Stomach (tissue), 4 donors: ENCODE results near the gene INSYN2B.

Experiments used
- CTCF ChIP-seq, 7 experiments: fragments of 450-650 bp in 4 of 7; fragments of 200-600 bp in 3 of 7; sonication (generic) in 3 of 7; IDR thresholded peaks; one replicate each; pipeline ENCODE4 v1.5.1; 2016 to 2019; ENCODE audit warnings: antibody characterized with exemption in 7 of 7, control low read depth in 2 of 7, mild to moderate bottlenecking in 1 of 7
- POLR2A ChIP-seq, 4 donors: fragments of 450-650 bp; IDR thresholded peaks; one replicate each; pipeline ENCODE4 v1.6.1; 2016; ENCODE audit warnings: antibody characterized with exemption in 4 of 4, control low read depth in 2 of 4, mild to moderate bottlenecking in 1 of 4, moderate library complexity in 1 of 4
- POLR2AphosphoS5 ChIP-seq, 3 donors: sonication (generic); formaldehyde crosslinking; IDR thresholded peaks; one replicate each; pipeline ENCODE4 v1.6.1; 2016; ENCODE audit warnings: antibody characterized with exemption in 3 of 3

- TF ChIP-seq POLR2AphosphoS5 (IDR thresholded peaks at IDR 0.05), result no peak
- TF ChIP-seq CTCF (IDR thresholded peaks at IDR 0.05), result no peak
- no peak for TF ChIP-seq POLR2A (IDR thresholded peaks at IDR 0.05)
These were observed 62.1 kb downstream of the INSYN2B start for GRCh38 chr5:169918228-169918627.
